Panc1 (cell line): Measurements from ENCODE around the gene SSC5D.

Experiments used
- CTCF ChIP-seq: fragments of 450-650 bp; IDR thresholded peaks from 2 replicates; pipeline ENCODE4 v1.5.1; 2017; ENCODE audit warnings: mild to moderate bottlenecking
- POLR2AphosphoS5 ChIP-seq: IDR thresholded peaks from 2 replicates; pipeline ENCODE4 v1.6.1; 2012; ENCODE audit warnings: mild to moderate bottlenecking, low read depth, low read length, moderate library complexity

- no peak; the same call in 1 of the 2 replicates for TF ChIP-seq CTCF
- no peak for TF ChIP-seq POLR2AphosphoS5
These were observed 40.6 kb upstream of the SSC5D start for GRCh38 chr19:55447421-55448174.
